NCI-H2196 (cell line): ENCODE data around the gene SERP2.

Experiments
- DNase-seq: peaks from one replicate; lab custom pipeline; 2025; ENCODE audit not compliant: unreplicated experiment; lab: John Stamatoyannopoulos, UW

SERP2 gene

DNA sequence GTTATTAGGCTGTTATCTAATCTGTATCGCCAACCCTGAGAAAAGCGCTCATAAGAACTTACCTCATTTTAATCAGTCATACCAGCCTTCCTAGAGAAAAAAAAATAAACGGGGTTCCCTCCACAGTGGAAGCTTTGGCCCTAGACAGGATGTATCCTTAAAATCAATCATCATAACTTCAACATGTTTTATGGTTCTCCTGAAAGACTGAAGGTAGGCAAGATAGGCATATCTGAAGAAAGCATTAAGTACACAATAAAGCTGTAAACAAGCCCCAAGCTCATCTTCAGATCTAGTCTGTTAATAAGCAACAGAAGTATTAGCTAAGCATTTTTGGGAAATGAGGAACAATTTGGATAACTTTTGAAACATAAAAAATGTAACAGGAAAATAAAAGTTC lies 18.7 kb upstream of the SERP2 start:
- no peak for DNase-seq

DNA sequence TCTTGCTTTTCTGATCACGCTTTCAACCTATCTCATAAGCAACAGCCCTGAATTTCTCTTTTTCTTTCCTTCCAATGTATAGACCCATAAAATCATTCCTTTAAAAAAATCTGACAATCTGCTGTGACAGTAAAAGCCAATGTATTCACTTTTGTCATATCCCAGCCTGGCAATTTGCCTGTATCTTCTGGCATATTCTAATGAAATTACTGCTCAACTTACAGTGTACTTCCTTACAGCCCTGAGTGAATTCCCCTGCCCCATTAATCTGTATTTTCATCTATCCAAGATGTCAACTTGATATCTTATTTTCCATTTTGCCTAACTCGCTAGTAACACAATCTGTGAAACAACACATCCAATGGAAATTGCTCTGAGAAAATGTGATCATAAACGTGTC lies 18.0 kb upstream of the SERP2 start:
- DNase-seq: no peak

DNA sequence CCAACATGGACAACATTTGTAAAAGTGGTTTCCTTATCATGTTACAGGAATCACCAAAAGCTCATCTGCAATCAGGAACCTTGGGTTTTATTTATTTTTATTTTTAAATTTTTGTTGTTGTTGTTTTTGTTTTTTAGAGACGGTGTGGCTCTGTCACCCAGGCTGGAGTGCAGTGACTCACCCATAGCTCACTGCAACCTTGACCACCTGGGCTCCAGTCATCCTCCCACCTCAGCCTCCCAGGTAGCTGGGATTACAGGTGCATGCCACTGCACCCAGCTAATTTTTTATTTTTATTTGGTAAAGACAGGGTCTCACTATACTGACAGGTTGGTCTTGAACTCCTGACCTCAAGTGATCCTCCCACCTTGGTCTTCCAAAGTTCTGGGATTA lies 13.6 kb upstream of the SERP2 start:
- no peak for DNase-seq

DNA sequence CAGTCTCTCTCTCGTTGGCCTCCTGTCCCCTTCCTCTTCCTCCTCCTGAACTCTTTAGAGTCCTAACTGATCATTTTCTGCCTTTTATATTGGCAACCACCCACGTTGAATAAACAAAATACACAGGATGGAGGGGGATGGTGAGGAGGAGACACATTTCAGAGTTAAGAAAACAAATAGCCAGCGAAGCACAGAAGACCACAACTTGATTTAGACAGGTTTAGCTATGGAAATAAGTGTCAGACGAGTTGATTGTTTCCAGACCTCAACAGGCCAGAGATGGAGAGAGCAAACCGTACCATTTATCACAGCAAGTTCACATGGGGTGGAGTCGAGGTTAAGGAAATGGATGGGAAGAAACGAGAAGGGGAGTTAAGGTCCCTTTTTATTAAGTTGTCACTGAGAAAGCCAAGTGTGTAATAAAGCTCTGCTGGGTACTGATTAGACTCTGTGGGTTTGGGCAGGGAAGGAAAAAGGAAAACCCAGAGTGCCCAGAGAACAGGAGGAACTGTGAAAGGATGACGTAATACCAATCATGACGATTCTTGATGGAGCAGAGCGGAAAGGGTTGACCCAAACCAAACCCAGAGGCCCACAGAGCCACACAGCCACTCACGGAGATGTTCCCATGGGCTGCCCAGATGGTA lies 11.1 kb upstream of the SERP2 start:
- DNase-seq: no peak

DNA sequence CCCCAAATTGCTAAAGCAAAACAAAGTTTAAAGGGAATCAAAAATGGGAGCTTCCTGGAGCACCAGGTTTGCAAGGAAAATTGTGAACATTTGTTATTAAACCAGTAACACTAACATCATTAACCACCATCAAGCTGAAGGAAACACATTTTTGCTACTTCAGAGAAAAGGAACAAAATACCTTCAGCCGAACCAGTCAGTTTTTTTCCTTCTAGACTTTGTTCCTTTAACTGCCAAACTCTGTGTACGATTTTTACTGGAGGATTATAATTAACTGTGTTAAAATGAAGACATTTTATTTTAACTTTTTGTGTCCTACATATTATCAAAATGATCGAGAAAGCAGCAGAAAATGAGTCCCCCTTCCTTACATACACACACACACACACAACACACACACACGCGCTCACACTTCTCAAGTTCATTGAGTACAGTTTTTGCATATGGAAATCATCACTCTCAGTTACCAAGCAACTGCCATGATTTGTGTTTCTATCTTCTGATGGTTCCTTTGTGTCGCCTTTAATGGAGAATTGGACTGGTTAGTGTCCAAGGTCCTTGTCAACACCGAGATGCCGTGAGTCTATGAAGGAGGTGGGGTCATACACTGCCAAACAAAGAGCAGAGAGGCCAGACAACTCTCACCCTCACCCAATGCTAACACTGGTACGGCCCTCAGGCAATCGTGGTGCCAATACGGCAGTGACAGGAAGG lies 9.8 kb upstream of the SERP2 start:
- no peak for DNase-seq

DNA sequence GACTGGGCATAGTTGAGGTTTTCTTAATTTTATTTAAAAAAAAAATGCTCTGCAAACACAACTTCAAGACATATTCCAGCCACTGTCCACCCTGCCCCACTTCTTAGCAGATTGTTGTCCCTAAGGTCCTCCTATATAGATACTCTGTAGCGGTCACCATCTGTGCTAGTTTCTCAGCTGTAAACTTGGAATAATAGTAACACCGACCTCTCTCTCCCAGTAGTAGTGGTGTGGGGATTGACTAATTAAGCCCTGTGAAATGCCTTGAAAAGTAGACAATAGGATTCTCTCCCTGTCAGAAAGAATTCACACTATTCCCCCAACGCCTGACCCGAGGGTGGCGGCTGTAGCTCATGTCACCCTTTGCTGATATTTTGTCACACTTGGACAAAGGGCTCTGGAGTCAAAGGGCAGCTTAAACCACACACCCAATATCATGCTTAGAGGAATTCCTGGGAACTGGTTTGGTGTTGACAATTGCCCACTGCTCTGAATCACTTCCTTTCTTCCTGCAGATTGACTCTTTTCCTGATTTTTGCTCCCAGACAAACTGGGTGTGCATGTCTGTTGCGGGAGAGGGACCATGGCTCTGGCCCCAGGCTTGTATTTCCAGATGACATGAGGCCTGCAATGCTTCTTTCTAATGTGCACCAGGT lies 9.2 kb upstream of the SERP2 start:
- DNase-seq: no peak

DNA sequence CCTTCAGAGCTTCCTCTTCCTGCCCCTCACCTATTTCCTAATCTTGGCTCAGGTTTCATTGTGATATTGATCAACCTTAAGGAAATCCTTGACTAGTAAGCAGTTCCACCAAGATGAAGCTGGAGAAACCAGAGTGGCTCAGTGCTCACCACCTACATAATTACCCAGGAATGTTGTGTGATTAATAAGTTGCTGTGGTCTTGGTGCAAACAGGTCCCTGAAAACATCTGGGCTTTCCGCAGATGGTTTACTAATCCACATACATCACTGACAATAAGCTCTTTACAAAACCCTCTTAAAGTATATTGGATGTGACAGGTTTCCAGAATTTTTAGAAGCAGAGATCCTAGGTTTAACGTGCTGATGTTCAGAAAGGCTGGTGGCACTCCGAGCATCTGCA lies 8.6 kb upstream of the SERP2 start:
- no peak for DNase-seq

DNA sequence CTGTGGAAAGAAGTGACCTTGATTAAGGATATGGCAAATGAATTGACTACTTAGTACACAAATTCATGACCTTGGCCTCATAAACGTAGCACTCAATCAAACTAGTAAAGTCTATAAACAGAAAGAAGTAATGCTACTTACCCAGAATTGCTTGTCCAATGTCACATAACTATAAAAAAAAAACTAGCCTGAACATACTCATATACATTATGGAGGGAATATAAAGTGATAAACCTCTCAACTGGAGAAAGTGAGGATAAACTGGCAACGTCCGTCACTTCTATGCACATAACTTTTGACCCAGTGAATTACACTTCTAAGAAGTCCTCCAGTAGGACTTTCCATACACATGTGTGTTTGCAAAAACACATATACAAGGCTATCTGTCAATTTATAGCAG lies 7.7 kb upstream of the SERP2 start:
- DNase-seq: no peak

DNA sequence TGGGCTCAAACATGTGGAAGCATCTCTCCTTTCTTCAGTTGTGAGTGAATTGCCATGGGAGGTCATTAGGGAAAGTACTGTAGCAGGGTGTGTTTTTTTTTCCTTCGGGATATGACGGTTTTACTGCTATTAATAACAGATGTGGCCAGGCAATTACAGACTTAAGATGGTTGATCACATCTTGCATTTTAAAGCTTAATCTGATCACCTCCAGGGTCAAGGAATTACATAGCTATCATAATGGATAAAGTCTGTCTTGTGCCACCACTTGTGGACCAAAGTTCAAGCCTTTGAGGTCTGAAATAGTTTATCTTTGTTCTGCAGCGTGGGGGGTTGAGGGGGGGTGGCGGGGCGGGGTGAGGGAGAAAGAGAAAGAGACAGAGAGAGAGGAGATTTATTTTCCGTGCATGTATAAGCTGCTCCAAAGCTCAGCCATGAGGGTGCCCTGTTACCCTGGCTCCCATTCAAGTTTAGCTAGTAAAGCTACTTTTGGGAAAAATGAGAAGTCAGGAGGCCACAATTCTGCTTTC lies 5.5 kb upstream of the SERP2 start:
- DNase-seq: no peak

DNA sequence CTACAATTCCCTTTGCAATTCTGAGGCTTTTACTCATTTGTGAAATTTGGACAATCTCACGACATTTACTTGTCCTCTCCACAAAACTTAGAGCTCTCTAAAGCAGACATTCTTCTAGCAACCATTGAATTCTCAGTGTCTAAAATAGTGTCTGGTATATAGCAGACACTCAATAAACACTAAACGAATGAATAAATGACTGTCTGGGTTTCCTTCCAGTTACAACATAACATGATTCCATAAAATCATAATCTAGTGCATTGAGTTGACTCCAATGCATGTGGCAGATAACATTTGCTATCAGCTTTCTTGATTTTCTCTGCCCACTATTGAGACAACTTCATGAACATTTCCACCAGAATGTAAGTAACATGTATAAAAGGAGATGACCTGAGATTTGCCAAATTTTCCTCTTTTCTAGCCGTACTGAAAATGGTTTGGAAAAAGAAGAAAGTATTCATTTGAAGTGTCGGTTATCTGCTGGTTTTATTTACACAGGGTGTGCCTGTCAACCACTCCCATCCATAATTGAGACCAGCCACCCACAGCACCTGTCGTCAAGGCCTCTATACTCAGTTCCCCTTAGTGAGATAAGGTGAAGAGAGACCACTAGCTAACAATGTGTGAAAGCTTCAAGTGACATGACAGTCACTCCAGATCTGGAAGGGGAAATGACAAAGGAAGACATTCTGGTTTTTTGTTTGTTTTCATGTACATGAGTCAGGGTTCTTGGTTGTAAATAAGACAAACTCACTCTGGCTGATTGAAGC lies 4.8 kb upstream of the SERP2 start:
- no peak for DNase-seq

DNA sequence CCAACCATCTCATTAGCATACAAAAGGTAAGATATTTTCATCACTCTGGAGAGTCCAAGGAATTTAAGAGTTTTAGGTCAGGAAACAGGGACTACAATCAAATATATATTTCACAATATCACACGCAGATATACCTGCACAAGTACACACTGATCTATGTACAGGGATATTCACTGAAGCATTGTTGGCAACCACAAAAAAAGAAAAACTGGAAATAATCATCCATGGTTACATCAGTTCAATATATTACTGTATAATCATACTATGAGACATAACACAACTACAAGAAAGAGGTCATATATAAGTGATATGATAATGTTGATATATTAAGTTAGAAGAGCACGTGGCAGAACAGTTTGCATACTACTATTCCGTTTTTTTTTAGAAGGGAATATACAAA lies 2.2 kb upstream of the SERP2 start:
- DNase-seq: no peak

DNA sequence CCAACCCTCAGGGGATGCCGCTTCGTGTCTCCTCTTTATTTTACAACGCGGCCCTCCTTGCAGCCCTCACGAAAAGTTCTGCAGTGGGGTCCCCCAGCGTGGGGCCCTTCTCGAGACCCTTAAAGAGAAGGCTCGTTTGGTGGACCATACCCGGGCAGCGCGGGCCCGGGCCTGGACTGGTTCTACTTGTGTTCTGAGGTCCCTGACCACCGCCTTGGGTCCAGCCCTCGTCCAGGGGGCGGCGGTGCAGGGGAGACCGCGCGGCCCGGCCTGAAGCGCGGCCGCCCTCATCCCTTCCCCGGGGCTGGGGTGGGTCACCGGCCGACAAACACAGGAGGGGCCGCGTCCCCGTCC lies 400 bp upstream of the SERP2 start:
- DNase-seq: no peak

DNA sequence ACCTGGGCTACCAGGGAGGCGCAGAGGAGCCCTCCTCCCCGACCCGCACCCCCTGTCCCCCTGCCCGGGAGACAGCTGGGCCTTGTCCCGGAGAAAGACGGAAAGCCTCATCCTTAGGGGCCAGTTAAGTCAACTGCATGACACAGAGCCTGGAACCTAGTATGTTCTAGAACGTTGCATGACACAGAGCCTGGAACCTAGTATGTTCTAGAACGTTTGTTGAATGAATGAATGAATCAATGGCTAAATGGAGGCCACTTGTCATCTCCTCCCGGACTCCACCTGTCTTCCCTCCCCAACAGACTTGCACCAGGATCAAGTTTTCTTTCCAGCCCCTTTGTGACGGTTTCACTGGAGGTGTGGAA lies 706 bp downstream of the SERP2 start:
- no peak for DNase-seq

DNA sequence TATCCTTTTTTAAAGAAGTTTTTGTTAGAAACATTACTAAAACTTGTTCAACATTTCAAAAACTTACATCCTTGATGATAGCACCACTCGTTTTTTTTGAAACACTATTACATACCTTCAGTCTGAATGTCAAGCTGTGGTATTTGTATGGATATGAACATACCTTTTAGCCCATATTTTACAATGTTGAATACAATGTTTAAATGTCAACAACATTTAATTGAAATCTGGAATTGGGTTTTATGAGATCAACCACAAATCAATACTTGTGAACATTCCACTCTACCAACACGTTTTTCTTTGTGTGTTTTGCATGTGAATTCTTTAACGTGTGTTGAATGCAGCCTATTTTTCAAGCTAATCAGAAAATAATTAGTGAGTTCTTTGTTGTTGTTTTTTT lies 4.7 kb downstream of the SERP2 start:
- no peak for DNase-seq

DNA sequence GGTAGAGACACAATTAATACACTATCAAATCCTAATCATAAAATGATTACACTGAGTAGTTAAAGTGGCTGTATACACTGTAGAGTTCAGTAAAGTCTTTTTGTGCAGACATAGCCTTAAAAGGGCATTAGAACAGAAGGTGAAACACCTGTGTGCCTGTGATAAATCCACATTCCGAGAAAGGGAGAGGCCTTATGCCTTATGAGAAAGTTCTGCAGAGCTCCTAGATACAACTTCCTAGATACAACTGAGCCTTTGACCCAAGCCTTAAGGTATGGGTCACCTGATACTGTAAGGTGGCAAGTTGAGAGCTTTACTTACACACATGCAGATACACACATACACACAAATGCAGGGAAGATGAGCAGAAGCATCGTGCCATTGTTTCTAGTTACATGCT lies 6.3 kb downstream of the SERP2 start:
- no peak for DNase-seq

DNA sequence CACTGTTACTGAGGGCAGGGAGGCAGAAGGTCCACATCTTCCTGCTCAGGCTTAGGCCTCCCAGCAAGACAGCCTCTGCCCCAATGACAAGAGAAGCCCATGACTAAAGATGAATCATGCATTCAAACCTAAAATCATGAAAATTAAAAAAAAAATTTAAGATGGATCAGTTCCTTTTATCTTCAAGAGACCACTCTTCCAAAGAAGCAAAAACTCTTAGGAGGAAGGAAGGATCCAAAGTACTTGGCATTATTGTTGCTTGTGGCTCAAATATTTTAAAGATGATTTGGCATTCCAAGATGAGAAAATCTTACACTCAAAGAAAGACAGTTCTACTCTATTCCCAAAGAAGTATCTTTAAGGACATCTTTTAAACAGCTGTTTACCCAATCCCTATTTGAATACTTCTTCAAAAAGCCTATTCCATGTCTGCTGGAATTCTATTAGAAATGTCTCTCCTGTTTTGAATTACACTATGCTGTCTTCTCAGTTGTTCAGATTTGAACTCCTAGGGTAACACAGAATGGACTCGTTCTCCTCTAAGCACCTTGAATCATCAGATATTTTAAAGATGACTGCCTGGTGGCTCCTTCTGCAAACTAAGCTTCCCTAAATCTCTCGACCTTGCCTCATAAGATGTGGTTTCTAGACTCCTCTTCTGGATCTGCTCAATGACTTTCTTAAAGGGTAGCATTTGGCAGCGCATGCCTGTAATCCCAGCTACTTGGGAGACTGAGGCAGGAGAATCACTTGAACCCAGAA lies 7.0 kb downstream of the SERP2 start:
- DNase-seq: no peak

DNA sequence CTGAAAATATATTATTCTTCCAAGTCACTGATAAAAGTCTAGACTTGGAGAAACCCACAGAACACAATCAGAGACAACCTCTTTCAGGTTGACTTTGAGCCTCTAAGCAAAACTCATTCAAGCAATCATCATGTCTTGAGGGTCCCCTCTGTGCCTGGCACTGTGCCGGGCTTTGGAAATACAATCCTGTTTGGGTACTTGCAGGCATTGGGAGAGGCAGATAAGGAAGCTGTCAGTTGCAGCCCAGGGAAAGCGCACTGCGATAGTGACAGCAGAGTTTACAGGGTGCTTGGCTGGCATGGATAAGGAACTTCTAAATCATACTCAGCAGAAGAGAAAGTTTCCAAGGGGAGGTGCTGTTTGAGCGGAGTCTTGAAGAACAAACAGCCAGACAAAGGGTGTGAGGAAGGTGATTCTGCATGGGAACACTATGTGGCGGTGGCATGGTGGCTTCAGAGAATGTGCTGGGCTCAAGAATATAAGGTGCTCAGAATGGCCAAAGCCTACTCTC lies 9.1 kb downstream of the SERP2 start:
- no peak for DNase-seq

DNA sequence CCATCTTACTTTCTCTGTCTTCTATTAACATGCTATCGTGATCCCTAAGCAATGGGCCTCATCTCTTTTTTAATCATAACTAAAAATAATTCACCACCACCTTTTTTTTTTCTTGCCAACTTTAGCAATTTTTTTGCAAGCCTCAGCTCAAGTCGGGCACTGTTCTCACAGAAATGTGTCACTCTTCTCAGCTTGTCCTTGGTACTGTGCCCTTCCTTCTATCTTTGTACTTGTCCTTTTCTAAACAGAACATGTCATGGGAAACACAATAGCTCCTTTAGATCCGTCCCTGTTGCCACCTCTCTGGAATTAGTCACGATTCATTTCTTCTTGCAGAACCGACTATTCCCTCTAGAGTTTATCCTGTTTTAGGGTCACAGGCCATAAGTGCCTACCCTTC lies 10.3 kb downstream of the SERP2 start:
- DNase-seq: no peak

DNA sequence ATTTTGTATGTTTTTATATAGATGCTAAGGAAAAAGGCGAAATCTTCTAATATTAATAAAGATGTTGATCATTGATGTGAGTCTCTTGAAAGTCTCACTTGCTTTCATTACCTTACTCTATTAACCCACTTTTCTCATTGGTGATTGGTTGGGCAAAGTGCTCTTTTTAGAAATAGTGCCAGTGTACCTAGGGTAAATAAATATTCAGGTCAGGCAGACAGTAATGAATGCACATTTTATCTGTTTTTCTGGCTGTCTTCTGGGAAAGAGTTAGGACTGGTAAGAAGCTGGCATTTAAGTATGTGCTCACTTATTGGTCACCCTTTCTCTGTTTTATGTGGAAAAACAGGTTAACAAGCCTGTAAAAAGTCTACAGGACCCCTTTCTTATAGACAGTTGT lies 11.2 kb downstream of the SERP2 start:
- DNase-seq: no peak

DNA sequence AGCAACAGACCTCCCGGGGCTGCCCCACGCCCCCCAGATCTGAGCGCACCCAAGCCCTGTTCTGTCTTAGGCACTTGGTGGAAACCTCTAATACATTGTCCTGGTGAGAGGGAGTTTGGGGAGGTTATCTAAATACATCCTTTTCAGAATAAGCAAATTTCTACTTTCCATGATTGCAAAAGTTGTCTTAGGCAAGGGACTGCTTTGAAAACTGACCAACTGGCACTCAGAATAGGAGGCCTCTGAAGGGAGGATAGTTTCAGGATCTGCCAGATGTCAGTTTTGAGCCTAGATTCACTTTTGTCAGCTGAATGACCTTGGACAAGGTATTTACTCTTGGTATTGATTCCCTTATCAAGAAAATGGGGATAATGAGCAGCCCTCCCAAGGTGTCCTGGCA lies 11.8 kb downstream of the SERP2 start:
- no peak for DNase-seq

DNA sequence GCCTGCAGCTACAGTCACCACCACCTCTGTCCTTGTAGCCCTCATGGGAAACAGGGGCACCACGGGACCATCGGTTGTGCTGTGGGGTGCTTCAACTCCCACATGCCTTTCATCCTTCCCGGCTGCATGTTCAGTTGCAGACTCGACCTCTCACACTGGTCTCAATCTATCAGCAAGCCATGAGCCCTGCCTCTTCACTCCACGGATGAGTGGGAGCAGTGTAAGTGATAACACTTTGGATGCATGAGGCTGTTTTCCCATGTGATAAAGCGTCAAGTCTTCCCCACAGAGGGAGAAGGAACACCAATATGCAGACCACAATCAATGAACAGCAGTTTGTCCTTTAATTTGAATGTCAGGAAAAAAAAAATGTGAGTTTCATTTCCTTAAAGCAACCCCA lies 12.2 kb downstream of the SERP2 start:
- DNase-seq: no peak
